AG09319 (cell line): ENCODE measurements around the gene ALPK3.

Source experiments
- DNase-seq: peaks from one replicate; pipeline ENCODE4 v3.0.0-alpha.2; 2010; ENCODE audit warnings: low read depth; ENCODE audit errors: extremely low read depth
- TF ChIP-seq, protein P1 (sequence below): IDR thresholded peaks from 2 replicates; pipeline ENCODE4 v1.5.1; 2011; ENCODE audit warnings: low read depth, mild to moderate bottlenecking, inconsistent platforms, low read length, moderate library complexity

Gene ALPK3

DNA sequence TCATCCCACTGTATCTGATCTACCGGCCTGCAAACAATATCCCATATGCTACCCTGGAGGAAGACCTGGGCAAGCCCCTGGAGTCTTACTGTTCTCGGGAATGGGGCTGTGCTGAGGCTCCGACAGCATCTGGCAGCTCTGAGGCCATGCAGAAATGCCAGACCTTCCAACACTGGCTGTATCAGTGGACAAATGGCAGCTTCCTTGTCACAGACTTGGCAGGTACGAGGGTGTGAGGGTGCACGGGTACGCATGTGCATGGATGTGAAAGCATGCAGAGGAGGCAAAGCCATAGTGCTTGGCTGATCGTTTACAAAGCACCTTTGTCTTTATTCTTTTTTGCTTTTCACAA, 47.3 kb downstream of the ALPK3 start:
- TF ChIP-seq, protein P1, sequence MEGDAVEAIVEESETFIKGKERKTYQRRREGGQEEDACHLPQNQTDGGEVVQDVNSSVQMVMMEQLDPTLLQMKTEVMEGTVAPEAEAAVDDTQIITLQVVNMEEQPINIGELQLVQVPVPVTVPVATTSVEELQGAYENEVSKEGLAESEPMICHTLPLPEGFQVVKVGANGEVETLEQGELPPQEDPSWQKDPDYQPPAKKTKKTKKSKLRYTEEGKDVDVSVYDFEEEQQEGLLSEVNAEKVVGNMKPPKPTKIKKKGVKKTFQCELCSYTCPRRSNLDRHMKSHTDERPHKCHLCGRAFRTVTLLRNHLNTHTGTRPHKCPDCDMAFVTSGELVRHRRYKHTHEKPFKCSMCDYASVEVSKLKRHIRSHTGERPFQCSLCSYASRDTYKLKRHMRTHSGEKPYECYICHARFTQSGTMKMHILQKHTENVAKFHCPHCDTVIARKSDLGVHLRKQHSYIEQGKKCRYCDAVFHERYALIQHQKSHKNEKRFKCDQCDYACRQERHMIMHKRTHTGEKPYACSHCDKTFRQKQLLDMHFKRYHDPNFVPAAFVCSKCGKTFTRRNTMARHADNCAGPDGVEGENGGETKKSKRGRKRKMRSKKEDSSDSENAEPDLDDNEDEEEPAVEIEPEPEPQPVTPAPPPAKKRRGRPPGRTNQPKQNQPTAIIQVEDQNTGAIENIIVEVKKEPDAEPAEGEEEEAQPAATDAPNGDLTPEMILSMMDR = no peak
- no peak for DNase-seq

DNA sequence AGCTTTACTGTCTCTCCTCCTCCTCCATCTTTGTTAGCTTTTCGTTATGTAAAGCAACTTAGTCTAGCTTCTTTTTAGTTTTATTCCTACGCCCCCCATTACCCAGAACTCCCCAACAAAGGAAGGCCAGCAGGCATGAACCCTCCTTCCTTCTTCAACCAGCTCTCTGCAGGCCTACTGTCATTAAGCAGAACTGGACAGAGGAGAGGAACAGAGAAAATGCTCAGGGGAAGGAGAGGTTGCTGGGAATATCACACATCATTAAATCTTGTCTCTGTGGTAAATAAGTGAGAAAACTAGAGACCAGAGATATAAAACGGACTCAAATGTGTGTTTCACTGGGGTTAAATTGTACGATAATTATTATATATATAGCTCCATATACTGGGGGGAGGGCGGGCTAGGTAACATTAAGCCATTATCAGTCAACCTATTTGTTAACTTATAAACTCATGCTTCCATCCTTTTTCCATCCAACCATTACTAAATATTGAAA, 48.0 kb downstream of the ALPK3 start:
- TF ChIP-seq, protein P1 = no peak
- no peak for DNase-seq

DNA sequence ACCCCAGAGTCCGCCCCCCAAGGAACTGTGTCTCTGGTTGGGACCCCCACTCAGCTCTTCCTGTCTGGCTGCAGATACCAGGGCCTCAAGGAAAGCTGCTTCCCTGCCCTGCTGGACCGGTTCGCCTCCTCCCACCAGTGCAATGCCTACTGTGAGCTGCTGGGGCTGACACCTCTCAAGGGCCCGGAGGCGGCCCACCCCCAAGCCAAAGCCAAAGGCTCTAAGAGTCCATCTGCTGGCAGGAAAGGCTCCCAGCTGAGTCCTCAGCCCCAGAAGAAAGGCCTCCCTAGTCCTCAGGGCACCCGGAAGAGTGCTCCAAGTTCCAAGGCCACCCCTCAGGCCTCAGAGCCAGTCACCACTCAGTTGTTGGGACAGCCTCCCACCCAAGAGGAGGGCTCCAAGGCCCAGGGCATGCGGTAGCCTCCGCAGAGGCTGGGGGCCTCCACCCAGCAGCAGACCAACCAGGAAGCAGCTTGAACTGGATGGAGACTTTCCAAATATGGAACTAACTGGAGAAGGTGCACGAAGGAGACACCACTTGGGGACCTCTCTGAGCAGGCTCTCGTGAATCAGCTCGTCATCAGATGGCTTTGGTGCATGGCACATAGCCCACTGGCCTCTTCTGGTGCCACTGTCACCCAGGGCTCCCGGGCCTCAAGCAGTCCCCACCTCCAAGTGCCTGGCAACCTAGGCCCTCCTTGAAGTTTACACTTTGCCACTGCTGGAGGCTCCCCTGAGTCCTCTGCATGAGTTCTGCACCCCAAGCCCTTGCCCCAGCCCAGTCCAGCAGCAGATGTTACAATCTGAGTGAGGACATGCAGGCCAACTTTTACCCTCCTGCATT, 51.1 kb downstream of the ALPK3 start:
- TF ChIP-seq, protein P1 = no peak
- no peak for DNase-seq

DNA sequence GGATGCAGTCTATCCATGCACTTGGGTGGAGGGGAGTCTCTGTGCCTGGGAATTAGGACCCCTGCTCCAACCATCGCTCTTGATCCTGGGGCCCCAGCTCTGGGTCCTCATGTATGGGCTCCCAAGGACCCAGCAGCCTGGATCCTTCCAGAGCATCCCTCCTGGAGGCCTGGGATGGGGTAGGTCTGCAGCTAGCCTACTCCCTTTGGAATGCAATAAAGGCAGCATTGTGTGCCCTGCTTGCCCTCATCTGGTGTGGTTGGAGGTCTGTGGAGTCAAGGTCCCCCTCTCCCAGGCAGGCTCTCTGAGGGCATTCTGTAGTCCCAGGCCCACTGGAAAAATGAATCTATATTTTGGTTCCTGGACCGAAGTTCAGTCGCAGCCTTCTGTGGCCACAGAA, 52.4 kb downstream of the ALPK3 start:
- TF ChIP-seq, protein P1 = no peak
- DNase-seq = no peak

DNA sequence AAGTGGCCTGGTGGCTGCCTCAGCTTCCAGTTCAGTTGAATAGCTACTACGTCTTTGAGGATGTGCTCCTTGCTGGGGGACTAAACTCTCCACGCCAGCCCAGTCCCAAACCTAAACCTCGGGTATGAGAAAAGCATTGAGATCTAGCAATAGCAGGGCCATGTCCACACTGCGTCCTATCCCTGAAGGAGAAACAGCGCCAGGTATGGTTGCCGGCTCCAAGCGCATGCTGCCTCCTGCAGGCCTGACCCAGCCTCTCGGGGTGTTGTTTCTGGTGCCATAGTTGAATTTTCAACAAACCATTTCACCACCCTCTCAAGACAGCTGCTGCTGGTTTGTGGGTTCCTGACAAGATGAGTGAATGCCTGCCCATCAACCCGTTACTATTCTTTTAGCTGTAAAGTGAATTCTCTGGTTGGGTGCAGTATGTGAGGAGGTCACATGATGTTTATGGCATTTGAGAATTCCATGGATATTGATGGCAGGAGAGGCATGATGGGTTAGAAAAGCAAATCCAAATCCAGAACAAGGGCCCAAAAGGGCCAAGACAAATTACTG, 54.4 kb downstream of the ALPK3 start:
- TF ChIP-seq, protein P1 = no peak
- no peak for DNase-seq

DNA sequence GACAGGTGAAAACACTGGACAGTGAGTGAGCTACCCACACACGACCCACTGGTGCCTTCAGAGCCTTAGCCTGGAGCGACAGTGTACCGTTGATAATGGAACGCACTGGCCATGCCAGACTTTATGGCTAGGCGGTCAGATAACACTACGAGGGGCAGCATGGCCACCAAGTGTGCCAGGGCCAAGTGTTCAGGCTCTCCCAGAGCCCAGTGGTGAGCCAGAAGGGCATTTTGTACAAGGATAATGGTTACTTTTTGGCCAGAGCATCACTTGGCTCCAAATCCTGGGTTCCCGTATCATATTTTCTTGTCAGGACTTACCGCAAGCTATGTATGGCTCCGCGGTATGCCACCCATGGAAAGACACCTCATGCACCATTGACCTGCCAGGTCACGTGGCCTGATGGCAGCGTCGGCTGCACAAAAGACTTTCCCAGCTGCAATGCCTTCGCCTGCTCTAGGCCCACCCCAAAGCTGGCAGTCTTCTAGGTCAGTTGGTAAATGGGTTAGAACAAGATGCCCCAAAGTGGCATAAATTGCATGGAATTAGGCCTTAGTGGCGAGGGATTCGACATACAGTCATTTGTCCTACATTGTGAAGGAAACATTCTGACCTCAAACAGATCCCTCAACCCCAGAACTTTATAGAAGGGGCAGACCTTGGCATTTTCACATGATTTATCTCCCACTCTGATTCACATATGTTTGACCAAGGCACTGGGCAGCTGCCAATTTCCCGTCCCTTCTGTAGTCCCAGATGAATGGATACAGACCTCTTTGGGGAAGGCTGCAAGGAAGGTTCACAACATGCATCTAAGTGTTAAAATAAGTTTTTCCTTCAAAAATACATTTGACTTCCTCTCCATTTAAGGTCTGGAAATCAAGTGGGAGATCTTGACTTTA, 55.1 kb downstream of the ALPK3 start:
- DNase-seq = no peak
- TF ChIP-seq, protein P1 = no peak
